ENCODE measurements around the gene ZFP91.

The ZFP91 gene

GRCh38 chr11:58658623-58659022 lies 79.8 kb downstream of the ZFP91 start:
- no peak for TF ChIP-seq CTCF (conservative IDR thresholded peaks at IDR 0.05; ENCODE audit: low read depth, low read length)
- no peak for DNase-seq (ENCODE audit: low read depth)
- H3K4me3 ChIP-seq (ENCODE audit: low read depth, low read length), result no peak overlapping the region

- no peak for TF ChIP-seq CTCF (conservative IDR thresholded peaks at IDR 0.05; ENCODE audit: low read depth, low read length)
- H3K4me3 ChIP-seq (ENCODE audit: low read depth, low read length), result no peak overlapping the region
- no peak for DNase-seq (ENCODE audit: low read depth)
Observed at GRCh38 chr11:58659404-58659803, 80.5 kb downstream of the ZFP91 start.

GRCh38 chr11:58659910-58660570 lies 81.2 kb downstream of the ZFP91 start:
- no peak for DNase-seq (ENCODE audit: low read depth)
- no peak for TF ChIP-seq CTCF (conservative IDR thresholded peaks at IDR 0.05; ENCODE audit: low read depth, low read length)
- H3K4me3 ChIP-seq (ENCODE audit: low read depth, low read length), result no peak overlapping the region

All from choroid plexus epithelial cell (primary cell).